Keratinocyte (primary cell): ENCODE data around the gene IQCE.

Experiments
- EZH2 ChIP-seq: IDR thresholded peaks from one replicate; pipeline ENCODE4 v1.6.1; 2012; ENCODE audit warnings: inconsistent platforms, mild to moderate bottlenecking, low read length, moderate library complexity
- TF ChIP-seq, protein P1 (sequence below), 3 experiments: IDR thresholded peaks in 1 of 3; conservative IDR thresholded peaks in 1 of 3; optimal IDR thresholded peaks in 1 of 3; 2 replicates in 2 of 3; 3 replicates in 1 of 3; pipeline versions ENCODE3 to v1.5.1; 2011; ENCODE audit warnings: low read length in 3 of 3, mild to moderate bottlenecking in 3 of 3, moderate library complexity in 2 of 3, control low read depth in 1 of 3, inconsistent platforms in 1 of 3; ENCODE audit not compliant: insufficient read depth in 2 of 3; ENCODE audit errors: extremely low read depth in 1 of 3

DNA sequence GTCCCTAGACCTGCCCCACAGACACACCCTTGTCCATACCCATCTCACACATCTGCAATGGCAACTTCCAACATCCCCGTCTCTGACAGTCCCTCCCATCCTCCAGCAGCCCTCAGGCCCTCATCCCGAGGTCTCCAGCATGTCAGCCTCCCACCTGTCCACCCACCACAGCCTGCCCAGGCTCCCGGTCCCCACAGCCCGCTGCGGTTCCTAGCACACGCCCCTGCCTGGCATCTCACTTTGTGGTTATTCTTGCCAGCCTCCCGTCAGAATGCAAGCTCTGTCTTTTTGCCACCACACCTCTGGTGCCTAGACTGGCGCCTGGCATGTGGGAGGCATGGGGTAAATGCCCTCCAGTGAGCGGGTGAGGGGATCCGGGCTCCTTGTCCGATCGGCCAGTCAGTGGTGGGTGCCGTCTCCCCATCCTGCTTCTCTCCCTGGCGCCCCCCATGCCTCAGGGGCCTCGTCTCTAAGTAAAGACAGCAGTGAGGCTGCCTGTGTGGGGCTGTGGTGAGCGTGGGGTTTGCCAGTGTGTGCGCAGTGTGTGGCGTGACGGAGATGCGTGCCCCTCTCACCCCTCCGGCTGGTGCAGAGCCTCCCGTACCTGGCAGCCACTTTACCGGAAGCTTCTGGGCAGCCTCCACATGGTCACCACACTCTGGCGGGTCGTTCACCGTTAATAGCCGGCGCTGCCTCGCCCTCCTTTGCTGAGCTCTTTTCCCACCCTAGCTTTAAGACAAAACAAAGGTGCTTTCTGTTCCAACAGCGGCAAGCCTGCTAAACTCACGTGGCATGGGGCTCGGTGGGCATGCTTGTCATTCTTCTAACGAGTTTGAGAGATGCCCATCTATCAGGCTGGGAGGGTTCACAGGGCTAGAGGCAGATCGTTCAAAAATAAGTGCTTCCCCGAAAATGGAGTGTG, 44.5 kb downstream of the IQCE start:
- TF ChIP-seq, protein P1, sequence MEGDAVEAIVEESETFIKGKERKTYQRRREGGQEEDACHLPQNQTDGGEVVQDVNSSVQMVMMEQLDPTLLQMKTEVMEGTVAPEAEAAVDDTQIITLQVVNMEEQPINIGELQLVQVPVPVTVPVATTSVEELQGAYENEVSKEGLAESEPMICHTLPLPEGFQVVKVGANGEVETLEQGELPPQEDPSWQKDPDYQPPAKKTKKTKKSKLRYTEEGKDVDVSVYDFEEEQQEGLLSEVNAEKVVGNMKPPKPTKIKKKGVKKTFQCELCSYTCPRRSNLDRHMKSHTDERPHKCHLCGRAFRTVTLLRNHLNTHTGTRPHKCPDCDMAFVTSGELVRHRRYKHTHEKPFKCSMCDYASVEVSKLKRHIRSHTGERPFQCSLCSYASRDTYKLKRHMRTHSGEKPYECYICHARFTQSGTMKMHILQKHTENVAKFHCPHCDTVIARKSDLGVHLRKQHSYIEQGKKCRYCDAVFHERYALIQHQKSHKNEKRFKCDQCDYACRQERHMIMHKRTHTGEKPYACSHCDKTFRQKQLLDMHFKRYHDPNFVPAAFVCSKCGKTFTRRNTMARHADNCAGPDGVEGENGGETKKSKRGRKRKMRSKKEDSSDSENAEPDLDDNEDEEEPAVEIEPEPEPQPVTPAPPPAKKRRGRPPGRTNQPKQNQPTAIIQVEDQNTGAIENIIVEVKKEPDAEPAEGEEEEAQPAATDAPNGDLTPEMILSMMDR (optimal IDR thresholded peaks at IDR 0.05 in 1 of 3, IDR thresholded peaks at IDR 0.05 in 1 of 3, conservative IDR thresholded peaks at IDR 0.05 in 1 of 3; ENCODE audit: extremely low read depth in 1 of 3, insufficient read depth in 2 of 3, low read length in 3 of 3), result no peak
- TF ChIP-seq EZH2, result no peak
